Measurements from ENCODE around the gene RBM8A.
A peak's percentile ranks its signal among the peaks of the same experiment; 100 is the strongest.

The RBM8A gene

GRCh38 chr1:145927063-145927886, at the start of gene RBM8A:
Gene RBM8A (minus strand): TSS chr1:145927484. CDS start chr1:145927426, 58 bp downstream.
- DNase-seq (ENCODE audit: low read depth), result peak; percentile 83

- DNase-seq (ENCODE audit: low read depth), result no peak
Measured at GRCh38 chr1:145977016-145977415, 49.7 kb upstream of the RBM8A start.

GRCh38 chr1:145975216-145975615, 47.9 kb upstream of the RBM8A start:
- no peak for DNase-seq (ENCODE audit: low read depth)

GRCh38 chr1:145974721-145975120, 47.4 kb upstream of the RBM8A start:
- no peak for DNase-seq (ENCODE audit: low read depth)

GRCh38 chr1:145972580-145972979, 45.3 kb upstream of the RBM8A start:
- no peak for DNase-seq (ENCODE audit: low read depth)

GRCh38 chr1:145967288-145967687, 40.0 kb upstream of the RBM8A start:
- DNase-seq (ENCODE audit: low read depth), result no peak

GRCh38 chr1:145965119-145965744, 37.9 kb upstream of the RBM8A start:
- no peak for DNase-seq (ENCODE audit: low read depth)

GRCh38 chr1:145964328-145965118, 37.2 kb upstream of the RBM8A start, which contains the start of the genes ANKRD34A and POLR3GL:
Gene ANKRD34A (minus strand): TSS chr1:145964575. CDS start chr1:145961759, 2,816 bp downstream.
Gene POLR3GL (plus strand): TSS chr1:145964690. CDS start chr1:145974866, 10,176 bp downstream.
- DNase-seq (ENCODE audit: low read depth), result peak; percentile 80

GRCh38 chr1:145963265-145964019, 36.2 kb upstream of the RBM8A start:
- DNase-seq (ENCODE audit: low read depth), result no peak

GRCh38 chr1:145962157-145963102, 35.1 kb upstream of the RBM8A start:
- DNase-seq (ENCODE audit: low read depth), result no peak

GRCh38 chr1:145961425-145962156, 34.3 kb upstream of the RBM8A start:
- no peak for DNase-seq (ENCODE audit: low read depth)

- no peak for DNase-seq (ENCODE audit: low read depth)
Measured at GRCh38 chr1:145961109-145961424, 33.8 kb upstream of the RBM8A start.

GRCh38 chr1:145960468-145961108, 33.3 kb upstream of the RBM8A start:
- peak; percentile 34 for DNase-seq (ENCODE audit: low read depth)

- DNase-seq (ENCODE audit: low read depth), result no peak
Measured at GRCh38 chr1:145959957-145960467, 32.7 kb upstream of the RBM8A start.

GRCh38 chr1:145959333-145959732, 32.0 kb upstream of the RBM8A start:
- no peak for DNase-seq (ENCODE audit: low read depth)

GRCh38 chr1:145958734-145959133, 31.4 kb upstream of the RBM8A start:
- no peak for DNase-seq (ENCODE audit: low read depth)

GRCh38 chr1:145957443-145958319, 30.4 kb upstream of the RBM8A start, which contains the start of gene LIX1L:
Gene LIX1L (minus strand): TSS chr1:145958017. CDS start chr1:145957927, 90 bp downstream.
- peak; percentile 86 for DNase-seq (ENCODE audit: low read depth)

Measured in stimulated activated CD8-positive, alpha-beta memory T cell treated with anti-CD3 and anti-CD28 coated beads, Interleukin-12 subunit alpha, Interleukin-12 subunit beta, amount 100 ng/mL, for 4 hours (primary cell).